Hepatocyte (in vitro differentiated cells): Measurements from ENCODE around the gene ELFN1. TPM values are rescaled to one million over a fixed set of nuclear protein-coding genes. Genes with fewer than 3 reads are reported as not detected.

Experiments used
- DNase-seq: peaks from one replicate; pipeline ENCODE4 v3.0.0-alpha.2; 2016; ENCODE audit warnings: low spot score
- H2AFZ ChIP-seq: fragments of 200-600 bp; sonication (generic); 2 replicates; pipeline ENCODE4 v1.6.0; 2016; ENCODE audit warnings: antibody characterized with exemption, mild to moderate bottlenecking
- H3K27ac ChIP-seq: fragments of 200-600 bp; sonication (generic); 2 replicates; pipeline ENCODE4 v1.5.1; 2016; ENCODE audit warnings: mild to moderate bottlenecking
- H3K27me3 ChIP-seq: fragments of 200-600 bp; sonication (generic); 2 replicates; pipeline ENCODE4 v1.6.1; 2016
- H3K36me3 ChIP-seq: fragments of 200-600 bp; sonication (generic); replicated peaks from 2 replicates; pipeline ENCODE4 v1.5.1; 2016; ENCODE audit warnings: low read depth; ENCODE audit not compliant: insufficient read depth
- H3K4me1 ChIP-seq: fragments of 200-600 bp; sonication (generic); 2 replicates; pipeline ENCODE4 v1.5.1; 2016; ENCODE audit warnings: mild to moderate bottlenecking, moderate library complexity; ENCODE audit not compliant: insufficient read depth
- H3K4me2 ChIP-seq: fragments of 200-600 bp; sonication (generic); 2 replicates; pipeline ENCODE4 v1.6.0; 2016
- H3K4me3 ChIP-seq: fragments of 200-600 bp; sonication (generic); 2 replicates; pipeline ENCODE4 v1.5.1; 2016; ENCODE audit warnings: mild to moderate bottlenecking
- H3K79me2 ChIP-seq: fragments of 200-600 bp; sonication (generic); 2 replicates; pipeline ENCODE4 v1.6.0; 2017; ENCODE audit warnings: mild to moderate bottlenecking
- H3K9me2 ChIP-seq: fragments of 200-600 bp; sonication (generic); replicated peaks from 2 replicates; pipeline ENCODE4 v1.6.0; 2017; ENCODE audit warnings: mild to moderate bottlenecking; ENCODE audit not compliant: insufficient read depth
- H3K9me3 ChIP-seq: fragments of 200-600 bp; sonication (generic); 2 replicates; pipeline ENCODE4 v1.5.1; 2016; ENCODE audit warnings: low read depth, mild to moderate bottlenecking
- H4K20me1 ChIP-seq: fragments of 200-600 bp; sonication (generic); 2 replicates; pipeline ENCODE4 v1.6.0; 2016; ENCODE audit warnings: mild to moderate bottlenecking; ENCODE audit not compliant: insufficient read depth, poor library complexity, severe bottlenecking
- EZH2 ChIP-seq: fragments of 200-600 bp; sonication (generic); IDR thresholded peaks from 2 replicates; pipeline ENCODE4 v1.6.1; 2016; ENCODE audit warnings: antibody characterized with exemption, mild to moderate bottlenecking, borderline replicate concordance
- EZH2phosphoT487 ChIP-seq: fragments of 200-600 bp; sonication (generic); IDR thresholded peaks from one replicate; pipeline ENCODE4 v1.6.1; 2018; ENCODE audit warnings: antibody characterized with exemption, mild to moderate bottlenecking, low read depth, moderate library complexity; ENCODE audit not compliant: unreplicated experiment, severe bottlenecking
- WGBS: methylation state at CpG from one replicate; pipeline ENCODE4 v1.1.6; 2016; ENCODE audit warnings: low lambda C conversion rate; ENCODE audit errors: missing lambda C conversion rate; 5-methylcytosine and 5-hydroxymethylcytosine counted together
- polyA plus RNA-seq: library from polyadenylated mRNA; unstranded; fragments of >200 nt; fragmentation: Nextera tagmentation; extraction: Ambion mirVana; gene quantifications from 2 replicates; pipeline ENCODE4 v1.2.1, GENCODE V29; 2016
- total RNA-seq: library from RNA; depleted of rRNA; stranded (reverse); fragments of >200 nt; gene quantifications from 2 replicates; pipeline ENCODE4 v1.2.3, GENCODE V29; 2014
- TF ChIP-seq, protein P1 (sequence below): fragments of 200-600 bp; sonication (generic); IDR thresholded peaks from 2 replicates; pipeline ENCODE4 v1.5.1; 2016; ENCODE audit warnings: antibody characterized with exemption, mild to moderate bottlenecking; ENCODE audit not compliant: poor library complexity

The ELFN1 gene
- total and polyA plus RNA-seq, 2 experiments from 2014 or later, result 3.6 to 5.5 TPM

DNA sequence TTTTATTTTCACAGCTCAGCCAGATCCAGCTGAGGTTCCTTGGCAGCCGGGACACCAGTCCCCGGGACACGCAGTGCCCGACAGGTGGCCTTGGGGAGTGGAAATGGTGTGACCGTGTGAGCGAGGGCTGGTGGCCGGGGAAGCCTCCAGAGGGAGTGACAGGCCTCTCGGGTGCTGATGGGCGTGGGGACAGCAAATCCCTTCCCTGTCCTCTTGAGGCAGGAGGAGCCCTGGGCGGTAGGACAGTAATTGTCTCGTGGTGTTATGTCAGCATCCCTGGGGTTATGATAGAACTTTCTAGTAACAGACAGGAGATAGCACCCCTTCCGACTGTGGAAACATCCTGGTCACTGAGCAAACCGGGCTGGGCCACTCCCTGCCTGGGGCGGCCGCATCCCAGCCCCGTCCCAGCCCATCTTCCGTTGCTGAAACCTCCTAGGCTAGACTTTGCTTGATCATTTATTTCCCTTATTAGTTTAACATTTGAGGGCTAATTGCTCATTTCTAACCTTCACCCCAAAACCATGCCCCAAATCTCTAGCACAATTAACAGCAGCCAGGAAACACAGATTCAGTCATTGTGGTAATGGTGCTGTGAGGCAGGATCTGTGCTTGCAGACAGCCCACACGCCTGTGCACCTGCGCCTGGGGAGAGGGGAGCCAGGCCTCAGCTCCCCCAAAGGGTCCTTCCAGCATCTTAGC lies 63.3 kb downstream of the ELFN1 start:
- no peak for TF ChIP-seq EZH2
- H3K36me3 ChIP-seq, result no peaks in the 10 kb centered on the region
- no peak overlapping the region for H3K4me3 ChIP-seq
- no peaks in the 10 kb centered on the region for H3K9me2 ChIP-seq
- H4K20me1 ChIP-seq, result no peaks in the 10 kb centered on the region
- no peak overlapping the region for H2AFZ ChIP-seq
- no peaks in the 10 kb centered on the region for H3K9me3 ChIP-seq
- 79% methylated on average over 19 of the region's 19 CpGs for WGBS
- no peak overlapping the region for H3K27ac ChIP-seq
- no peaks in the 10 kb centered on the region for H3K4me1 ChIP-seq
- no peak for DNase-seq
- H3K27me3 ChIP-seq, result no peaks in the 10 kb centered on the region
- no peak overlapping the region for H3K4me2 ChIP-seq
- H3K79me2 ChIP-seq, result no peaks in the 10 kb centered on the region

DNA sequence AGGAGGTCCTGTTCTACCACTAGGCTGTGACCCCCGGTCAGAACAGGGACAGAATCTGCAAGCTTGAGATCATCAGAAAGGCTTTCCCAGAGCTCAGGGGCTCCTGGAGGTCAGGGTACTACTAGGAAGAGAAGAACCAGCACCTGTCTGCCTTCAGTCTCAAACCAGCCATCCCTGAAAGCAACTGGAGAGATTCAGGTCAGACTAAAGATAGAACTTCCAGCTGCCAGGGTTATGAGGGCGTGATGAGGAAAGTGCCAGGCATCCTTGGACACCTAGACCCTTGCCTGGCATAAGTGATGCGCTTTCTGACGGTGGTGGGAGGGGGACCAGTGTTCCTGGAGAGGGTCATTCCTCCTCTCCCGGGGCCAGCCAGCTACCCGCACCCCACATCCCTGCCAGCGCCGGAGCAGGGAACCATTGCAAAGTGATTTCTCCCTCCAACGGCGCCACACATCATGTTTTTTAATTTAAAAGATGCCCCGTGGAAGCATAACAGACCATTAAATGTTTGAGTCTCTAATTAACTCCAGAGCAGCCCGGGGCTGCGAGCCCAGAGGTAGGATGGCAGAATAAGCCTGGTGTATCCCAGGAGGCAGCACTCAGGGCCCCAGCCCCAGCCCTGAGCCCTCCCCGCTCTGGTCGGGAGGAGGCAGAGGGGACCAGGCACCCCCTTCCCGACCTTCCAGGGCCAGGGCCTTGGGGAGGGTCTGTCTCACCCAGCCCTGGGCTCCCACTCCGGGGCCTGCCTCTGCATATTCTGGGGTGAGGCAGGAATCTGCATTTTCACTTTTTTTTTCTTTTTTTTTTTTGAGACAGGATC lies 64.0 kb downstream of the ELFN1 start:
- WGBS, result 72% methylated on average over 17 of the region's 17 CpGs
- no peak overlapping the region for H3K4me2 ChIP-seq
- H2AFZ ChIP-seq, result no peak overlapping the region
- H3K36me3 ChIP-seq, result no peaks in the 10 kb centered on the region
- H3K27me3 ChIP-seq, result no peaks in the 10 kb centered on the region
- TF ChIP-seq EZH2phosphoT487 (no peak), EZH2 (no peak)
- TF ChIP-seq, protein P1, sequence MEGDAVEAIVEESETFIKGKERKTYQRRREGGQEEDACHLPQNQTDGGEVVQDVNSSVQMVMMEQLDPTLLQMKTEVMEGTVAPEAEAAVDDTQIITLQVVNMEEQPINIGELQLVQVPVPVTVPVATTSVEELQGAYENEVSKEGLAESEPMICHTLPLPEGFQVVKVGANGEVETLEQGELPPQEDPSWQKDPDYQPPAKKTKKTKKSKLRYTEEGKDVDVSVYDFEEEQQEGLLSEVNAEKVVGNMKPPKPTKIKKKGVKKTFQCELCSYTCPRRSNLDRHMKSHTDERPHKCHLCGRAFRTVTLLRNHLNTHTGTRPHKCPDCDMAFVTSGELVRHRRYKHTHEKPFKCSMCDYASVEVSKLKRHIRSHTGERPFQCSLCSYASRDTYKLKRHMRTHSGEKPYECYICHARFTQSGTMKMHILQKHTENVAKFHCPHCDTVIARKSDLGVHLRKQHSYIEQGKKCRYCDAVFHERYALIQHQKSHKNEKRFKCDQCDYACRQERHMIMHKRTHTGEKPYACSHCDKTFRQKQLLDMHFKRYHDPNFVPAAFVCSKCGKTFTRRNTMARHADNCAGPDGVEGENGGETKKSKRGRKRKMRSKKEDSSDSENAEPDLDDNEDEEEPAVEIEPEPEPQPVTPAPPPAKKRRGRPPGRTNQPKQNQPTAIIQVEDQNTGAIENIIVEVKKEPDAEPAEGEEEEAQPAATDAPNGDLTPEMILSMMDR, result no peak
- no peaks in the 10 kb centered on the region for H3K79me2 ChIP-seq
- H3K27ac ChIP-seq, result no peak overlapping the region
- H3K4me3 ChIP-seq, result no peak overlapping the region
- H4K20me1 ChIP-seq, result no peaks in the 10 kb centered on the region
- H3K9me2 ChIP-seq, result no peaks in the 10 kb centered on the region
- no peaks in the 10 kb centered on the region for H3K9me3 ChIP-seq
- no peaks in the 10 kb centered on the region for H3K4me1 ChIP-seq
- no peak for DNase-seq

DNA sequence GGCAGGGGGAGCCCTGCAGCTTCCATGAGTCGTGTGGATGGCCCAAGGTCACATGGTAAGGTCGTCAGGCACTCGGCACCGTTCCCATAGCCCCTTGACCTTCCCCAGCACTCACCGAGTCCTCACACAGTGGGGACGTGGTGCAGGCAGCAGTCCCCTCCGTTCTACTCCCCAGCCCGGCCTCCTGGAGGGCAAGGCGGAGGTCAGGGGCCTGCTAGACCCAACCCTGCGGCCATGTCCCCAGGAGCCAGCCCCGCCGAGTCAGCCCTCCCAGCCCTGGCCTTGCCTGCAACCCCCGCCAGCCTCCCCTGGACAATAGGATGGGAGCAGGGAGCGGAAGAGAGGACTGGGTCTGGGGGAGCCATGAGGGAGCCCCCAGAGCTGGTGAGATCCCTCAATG lies 65.2 kb downstream of the ELFN1 start:
- TF ChIP-seq, protein P1, result no peak
- TF ChIP-seq EZH2 (no peak), EZH2phosphoT487 (no peak)
- DNase-seq, result no peak
- Histone ChIP-seq H2AFZ (no peak overlapping the region), H3K79me2 (no peaks in the 10 kb centered on the region), H3K27ac (no peak overlapping the region), H3K9me2 (no peaks in the 10 kb centered on the region), H3K4me3 (no peak overlapping the region), H3K9me3 (no peaks in the 10 kb centered on the region), H3K36me3 (no peaks in the 10 kb centered on the region), H3K27me3 (no peaks in the 10 kb centered on the region), H3K4me2 (no peak overlapping the region), H3K4me1 (no peaks in the 10 kb centered on the region), H4K20me1 (no peaks in the 10 kb centered on the region)
- WGBS, result 72% methylated on average over 14 of the region's 14 CpGs

DNA sequence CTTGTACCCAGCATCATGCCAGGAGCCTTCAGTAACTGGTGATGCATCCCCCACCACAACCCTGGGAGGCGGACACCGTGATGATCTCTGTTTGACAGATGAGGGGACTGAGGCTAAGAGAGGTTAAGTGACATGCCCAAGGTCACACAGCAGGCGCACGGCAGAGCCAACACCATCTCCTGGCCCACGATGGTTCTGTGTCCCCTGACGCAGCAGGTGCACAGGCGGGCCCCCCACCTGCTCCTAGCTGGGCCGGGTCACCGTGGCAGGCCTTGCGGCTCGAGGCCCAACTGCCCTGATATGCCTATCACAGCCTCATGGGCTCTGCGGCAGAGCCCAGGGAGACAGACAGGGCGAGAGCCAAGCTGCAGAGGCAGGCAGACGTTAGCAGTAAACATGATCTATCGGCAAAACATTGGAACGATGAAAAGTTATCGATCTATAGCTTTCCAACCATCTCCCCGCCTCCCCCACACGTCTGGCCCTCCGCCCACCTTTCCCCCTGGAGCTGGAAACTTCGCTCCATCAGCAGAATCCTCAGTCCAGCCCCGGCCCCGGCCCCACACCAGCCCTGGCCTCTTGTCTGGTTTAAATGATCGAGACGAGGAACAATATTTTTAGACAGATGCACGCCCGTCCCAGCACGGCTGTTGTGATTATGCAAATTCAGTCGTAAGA lies 65.9 kb downstream of the ELFN1 start:
- Histone ChIP-seq H3K4me2 (no peak overlapping the region), H3K79me2 (no peaks in the 10 kb centered on the region), H2AFZ (no peak overlapping the region), H3K27me3 (no peaks in the 10 kb centered on the region), H3K27ac (no peak overlapping the region), H3K9me2 (no peaks in the 10 kb centered on the region), H4K20me1 (no peaks in the 10 kb centered on the region), H3K4me1 (no peaks in the 10 kb centered on the region), H3K9me3 (no peaks in the 10 kb centered on the region), H3K4me3 (no peak overlapping the region), H3K36me3 (no peaks in the 10 kb centered on the region)
- no peak for DNase-seq
- TF ChIP-seq EZH2phosphoT487 (no peak), EZH2 (no peak)
- TF ChIP-seq, protein P1, result no peak
- 87% methylated on average over 29 of the region's 29 CpGs for WGBS
